HG03039 (cell line): Measurements from ENCODE around the gene PTPRZ1.

ENCODE experiments used
- ATAC-seq: cut with Tn5 transposase; IDR thresholded peaks from one replicate; pipeline ENCODE4 v1.9.1; 2021; ENCODE audit warnings: mild to moderate bottlenecking, moderate library complexity; ENCODE audit not compliant: unreplicated experiment

Gene PTPRZ1

GRCh38 chr7:121890833-121891232 lies 17.9 kb downstream of the PTPRZ1 start:
- ATAC-seq: no peak

GRCh38 chr7:121891731-121892130 lies 18.8 kb downstream of the PTPRZ1 start:
- no peak for ATAC-seq

GRCh38 chr7:121901026-121901425 lies 28.1 kb downstream of the PTPRZ1 start:
- ATAC-seq: peak; percentile 60

- no peak for ATAC-seq
These were observed 31.2 kb downstream of the PTPRZ1 start for GRCh38 chr7:121904120-121904519.

- no peak for ATAC-seq
These were observed 35.1 kb downstream of the PTPRZ1 start for GRCh38 chr7:121908042-121908441.

- ATAC-seq: no peak
These were observed 36.9 kb downstream of the PTPRZ1 start for GRCh38 chr7:121909716-121910345.

GRCh38 chr7:121913947-121914675 lies 41.1 kb downstream of the PTPRZ1 start:
- no peak for ATAC-seq

GRCh38 chr7:121914676-121915279 lies 41.8 kb downstream of the PTPRZ1 start:
- no peak for ATAC-seq

GRCh38 chr7:121916211-121916610 lies 43.2 kb downstream of the PTPRZ1 start:
- ATAC-seq: no peak

- no peak for ATAC-seq
These were observed 47.0 kb downstream of the PTPRZ1 start for GRCh38 chr7:121919986-121920385.

- ATAC-seq: no peak
These were observed 51.6 kb downstream of the PTPRZ1 start for GRCh38 chr7:121924269-121925186.

- ATAC-seq: no peak
These were observed 58.4 kb downstream of the PTPRZ1 start for GRCh38 chr7:121931149-121931902.

- ATAC-seq: no peak
These were observed 59.8 kb downstream of the PTPRZ1 start for GRCh38 chr7:121932768-121933167.

- no peak for ATAC-seq
These were observed 64.1 kb downstream of the PTPRZ1 start for GRCh38 chr7:121936951-121937623.

- ATAC-seq: no peak
These were observed 65.6 kb downstream of the PTPRZ1 start for GRCh38 chr7:121938429-121938996.

GRCh38 chr7:121940918-121941317 lies 68.0 kb downstream of the PTPRZ1 start:
- ATAC-seq: no peak

GRCh38 chr7:121941830-121942229 lies 68.9 kb downstream of the PTPRZ1 start:
- no peak for ATAC-seq

GRCh38 chr7:121945066-121945465 lies 72.1 kb downstream of the PTPRZ1 start:
- no peak for ATAC-seq

GRCh38 chr7:121945480-121946236 lies 72.7 kb downstream of the PTPRZ1 start:
- ATAC-seq: no peak
